HEK293T (cell line): ENCODE results near the gene RBM20.

ENCODE experiments used
- CTCF ChIA-PET: fragments of 350-600 bp; formaldehyde crosslinking; extraction: SDS; loops from one replicate; lab custom pipeline; 2021; ENCODE audit warnings: antibody characterized with exemption, inconsistent platforms; lab: Yijun Ruan, JAX
- POLR2A ChIA-PET: fragments of 350-600 bp; formaldehyde crosslinking; extraction: SDS; loops from one replicate; lab custom pipeline; 2020; ENCODE audit warnings: antibody characterized with exemption, inconsistent platforms; lab: Yijun Ruan, JAX
- DNase-seq: peaks from one replicate; pipeline ENCODE4 v3.0.0; 2012; ENCODE audit warnings: mixed read lengths; ENCODE audit errors: extremely low spot score
- ARNT ChIP-seq: fragments of 450-650 bp; IDR thresholded peaks from 2 replicates; pipeline ENCODE4 v1.6.1; 2017; ENCODE audit warnings: mild to moderate bottlenecking
- BHLHE40 ChIP-seq: fragments of 450-650 bp; IDR thresholded peaks from 2 replicates; pipeline ENCODE4 v1.6.1; 2016; ENCODE audit warnings: mild to moderate bottlenecking, moderate library complexity, borderline replicate concordance
- CTBP1 ChIP-seq: fragments of 450-650 bp; IDR thresholded peaks from 2 replicates; pipeline ENCODE4 v1.6.1; 2016; ENCODE audit warnings: borderline replicate concordance
- ELF4 ChIP-seq: fragments of 450-650 bp; IDR thresholded peaks from 2 replicates; pipeline ENCODE4 v1.6.1; 2017; ENCODE audit warnings: antibody characterized with exemption
- FOXA1 ChIP-seq: fragments of 450-650 bp; IDR thresholded peaks from 2 replicates; pipeline ENCODE4 v1.6.1; 2016; ENCODE audit warnings: mild to moderate bottlenecking
- FOXK2 ChIP-seq: fragments of 450-650 bp; IDR thresholded peaks from 2 replicates; pipeline ENCODE4 v1.6.1; 2016; ENCODE audit warnings: mild to moderate bottlenecking
- FOXM1 ChIP-seq: fragments of 450-650 bp; IDR thresholded peaks from 2 replicates; pipeline ENCODE4 v1.6.1; 2017; ENCODE audit warnings: mild to moderate bottlenecking, borderline replicate concordance
- HDGF ChIP-seq: fragments of 450-650 bp; IDR thresholded peaks from 2 replicates; pipeline ENCODE4 v1.6.1; 2017; ENCODE audit warnings: antibody characterized with exemption, borderline replicate concordance
- L3MBTL2 ChIP-seq: fragments of 450-650 bp; conservative IDR thresholded peaks from 2 replicates; pipeline ENCODE4 v1.6.1; 2016; ENCODE audit warnings: mild to moderate bottlenecking
- LEF1 ChIP-seq: fragments of 450-650 bp; IDR thresholded peaks from 2 replicates; pipeline ENCODE4 v1.6.1; 2017; ENCODE audit warnings: mild to moderate bottlenecking, borderline replicate concordance
- NFRKB ChIP-seq: fragments of 450-650 bp; IDR thresholded peaks from 2 replicates; pipeline ENCODE4 v1.6.1; 2016; ENCODE audit warnings: mild to moderate bottlenecking, moderate library complexity
- PKNOX1 ChIP-seq: fragments of 450-650 bp; IDR thresholded peaks from 2 replicates; pipeline ENCODE4 v1.6.1; 2016
- SP1 ChIP-seq: fragments of 450-650 bp; IDR thresholded peaks from 2 replicates; pipeline ENCODE4 v1.6.1; 2017
- SUZ12 ChIP-seq: fragments of 450-650 bp; IDR thresholded peaks from 2 replicates; pipeline ENCODE4 v1.6.1; 2016; ENCODE audit warnings: mild to moderate bottlenecking
- TARDBP ChIP-seq: fragments of 450-650 bp; IDR thresholded peaks from 2 replicates; pipeline ENCODE4 v1.6.1; 2016
- ZNF384 ChIP-seq: fragments of 450-650 bp; IDR thresholded peaks from 2 replicates; pipeline ENCODE4 v1.6.1; 2016

Gene RBM20

DNA sequence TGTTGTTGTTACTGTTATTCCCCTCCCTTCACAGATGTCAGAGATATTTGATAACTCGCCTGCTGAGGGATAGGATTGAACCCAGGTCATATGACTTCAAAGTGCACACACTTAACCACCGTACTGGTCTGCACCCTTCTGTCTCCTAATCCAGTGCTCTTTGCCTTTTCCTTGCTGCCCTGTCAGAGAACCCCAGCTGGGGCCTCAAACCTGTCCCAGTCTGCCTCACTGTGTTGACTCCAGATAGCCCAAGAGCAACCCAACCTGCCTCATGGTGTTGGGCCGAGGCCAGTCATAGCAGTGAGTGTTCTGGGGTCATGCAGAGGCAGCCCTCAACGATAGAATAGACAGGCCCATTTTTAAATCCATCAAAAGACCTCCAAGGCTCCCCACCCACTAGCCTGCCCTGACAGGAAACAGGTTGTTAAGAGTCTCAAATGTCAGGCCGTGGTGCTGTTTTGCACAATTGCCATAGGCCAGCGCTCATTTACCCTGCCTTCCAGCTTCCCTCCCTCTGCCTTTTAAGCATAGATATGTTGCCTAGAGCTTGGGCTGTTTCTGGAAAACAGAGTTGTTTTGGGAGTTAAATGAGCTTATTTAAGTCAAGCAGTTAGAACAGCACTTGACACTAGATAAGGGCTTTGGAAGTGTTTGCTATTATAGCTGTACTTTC lies 190.6 kb downstream of the RBM20 start:
- DNase-seq, result peak; percentile 42
- ChIA-PET CTCF (interaction anchor here (0.5 to 0.8 kb wide), 2 partner anchors 13 to 14 kb away, joined by 3 to 11 read pairs; no protein-coding TSS in a partner anchor), POLR2A (interaction anchor here (1.0 to 1.3 kb wide), 2 partner anchors 9 to 25 kb away, joined by 3 to 4 read pairs; no protein-coding TSS in a partner anchor)
- TF ChIP-seq FOXM1, result no peak
- TF ChIP-seq TARDBP, result no peak
- TF ChIP-seq ARNT, result no peak
- TF ChIP-seq HDGF, result no peak
- no peak for TF ChIP-seq FOXK2
- TF ChIP-seq ELF4, result no peak
- no peak for TF ChIP-seq SP1
- no peak for TF ChIP-seq SUZ12
- no peak for TF ChIP-seq BHLHE40
- no peak for TF ChIP-seq CTBP1
- TF ChIP-seq FOXA1, result no peak
- no peak for TF ChIP-seq ZNF384
- TF ChIP-seq PKNOX1, result no peak
- no peak for TF ChIP-seq L3MBTL2

DNA sequence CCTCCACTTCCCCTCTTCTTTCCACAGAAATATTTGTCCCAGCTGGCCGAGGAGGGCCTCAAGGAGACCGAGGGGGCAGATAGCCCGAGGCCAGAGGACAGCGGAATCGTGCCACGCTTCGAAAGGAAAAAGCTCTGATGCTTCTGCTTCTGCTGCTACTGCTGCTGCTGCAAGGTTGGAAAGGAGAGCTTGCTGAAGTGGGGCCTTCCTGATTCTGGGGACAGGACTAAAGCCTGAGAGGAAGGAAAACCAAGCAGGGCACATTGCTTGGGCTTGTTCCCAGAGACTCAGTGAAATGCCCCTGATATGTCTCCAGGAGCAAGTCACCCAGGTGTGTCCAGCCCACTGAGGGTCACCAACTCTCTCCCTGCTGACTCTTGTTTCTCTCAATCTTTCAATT lies 191.7 kb downstream of the RBM20 start:
- no peak for TF ChIP-seq SUZ12
- TF ChIP-seq TARDBP, result no peak
- TF ChIP-seq HDGF, result no peak
- TF ChIP-seq SP1, result no peak
- TF ChIP-seq LEF1, result no peak
- TF ChIP-seq FOXK2, result no peak
- TF ChIP-seq FOXA1, result no peak
- TF ChIP-seq FOXM1, result no peak
- no peak for TF ChIP-seq NFRKB
- no peak for TF ChIP-seq L3MBTL2
- DNase-seq, result no peak
- POLR2A ChIA-PET, result interaction anchor here (1.3 kb wide), 1 partner anchor 10 kb away, joined by 4 read pairs; no protein-coding TSS in a partner anchor
- CTCF ChIA-PET, result interaction anchor here (1.1 kb wide), 1 partner anchor 33 kb away, joined by 3 read pairs; no protein-coding TSS in a partner anchor

DNA sequence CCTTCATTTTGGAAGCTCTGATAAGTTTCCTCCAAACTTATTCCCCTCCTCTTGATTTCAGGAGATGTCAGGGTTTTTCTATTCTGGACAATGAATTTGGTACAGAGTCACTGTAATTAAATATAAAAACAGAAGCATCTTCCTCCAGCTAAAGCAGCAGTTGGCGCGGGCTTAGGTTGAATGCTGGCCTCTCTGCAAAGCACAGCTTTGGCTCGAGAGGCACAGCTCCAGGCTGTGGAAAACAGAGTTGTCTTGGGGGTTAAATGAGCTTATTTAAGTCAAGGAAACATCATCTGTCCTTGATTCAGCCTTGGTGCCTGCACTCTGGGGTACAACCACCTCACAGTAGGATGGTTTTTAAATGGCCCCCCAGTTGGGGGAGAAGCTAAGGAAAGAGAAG lies 192.6 kb downstream of the RBM20 start:
- TF ChIP-seq SUZ12 (no peak), BHLHE40 (no peak), CTBP1 (no peak), FOXA1 (no peak), ELF4 (no peak), SP1 (no peak), LEF1 (no peak), PKNOX1 (no peak), ZNF384 (no peak), TARDBP (no peak), L3MBTL2 (no peak)
- no peak for DNase-seq
- POLR2A ChIA-PET, result no interaction called here
- CTCF ChIA-PET, result interaction anchor here (1.1 kb wide), 1 partner anchor 34 kb away, joined by 3 read pairs; no protein-coding TSS in a partner anchor

- ChIA-PET CTCF (no interaction called here), POLR2A (no interaction called here)
- no peak for DNase-seq
- TF ChIP-seq FOXM1 (no peak), HDGF (no peak), PKNOX1 (no peak)
These were observed 193.5 kb downstream of the RBM20 start for GRCh38 chr10:110837418-110838171.

- ChIA-PET POLR2A (no interaction called here), CTCF (no interaction called here)
- TF ChIP-seq SP1 (no peak), PKNOX1 (no peak), FOXA1 (no peak), HDGF (no peak), BHLHE40 (no peak), ZNF384 (no peak), FOXM1 (no peak), TARDBP (no peak), NFRKB (no peak), ELF4 (no peak), SUZ12 (no peak)
- no peak for DNase-seq
These were observed 196.2 kb downstream of the RBM20 start for GRCh38 chr10:110840225-110840922.
